Lower leg skin (tissue), 4 donors: ENCODE measurements around the gene PRMT9. TPM values are rescaled to one million over a fixed set of nuclear protein-coding genes. Genes with fewer than 3 reads are reported as not detected.

Source experiments
- DNase-seq, 2 donors: peaks; one replicate each; pipeline ENCODE4 v3.0.0-alpha.2; 2019; ENCODE audit warnings: low spot score in 2 of 2
- H3K4me3 ChIP-seq: fragments of 200-600 bp; sonication (generic); 2 replicates; pipeline ENCODE4 v1.5.1; 2017; ENCODE audit warnings: mild to moderate bottlenecking, low read depth; ENCODE audit not compliant: poor library complexity, severe bottlenecking
- CTCF ChIP-seq, 3 donors: fragments of 450-650 bp; IDR thresholded peaks; one replicate each; pipeline ENCODE4 v1.5.1; 2016; ENCODE audit warnings: antibody characterized with exemption in 3 of 3, mild to moderate bottlenecking in 3 of 3, moderate library complexity in 2 of 3
- POLR2A ChIP-seq, 2 donors: fragments of 450-650 bp; IDR thresholded peaks; one replicate each; pipeline ENCODE4 v1.6.1; 2016 to 2017; ENCODE audit warnings: antibody characterized with exemption in 2 of 2, mild to moderate bottlenecking in 1 of 2, moderate library complexity in 1 of 2
- WGBS, 2 donors: methylation state at CpG; one replicate each; pipeline ENCODE4 v1.1.5; 2018; 5-methylcytosine and 5-hydroxymethylcytosine counted together
- intact Hi-C: fragments of 100-400 bp; cut with DNase I; formaldehyde crosslinking; loops from one replicate; pipeline ENCODE4 v1.15.0; 2023; ENCODE audit warnings: low total_unique reads
- total RNA-seq, 4 donors: library from RNA; depleted of rRNA; stranded (reverse); fragments of >200 nt; gene quantifications; one replicate each; pipeline ENCODE4 v1.1.0, GENCODE V29; 2016

The PRMT9 gene
- total RNA-seq, 4 donors from 2014 or later: 7.6 to 10.3 (median 9.1) TPM

DNA sequence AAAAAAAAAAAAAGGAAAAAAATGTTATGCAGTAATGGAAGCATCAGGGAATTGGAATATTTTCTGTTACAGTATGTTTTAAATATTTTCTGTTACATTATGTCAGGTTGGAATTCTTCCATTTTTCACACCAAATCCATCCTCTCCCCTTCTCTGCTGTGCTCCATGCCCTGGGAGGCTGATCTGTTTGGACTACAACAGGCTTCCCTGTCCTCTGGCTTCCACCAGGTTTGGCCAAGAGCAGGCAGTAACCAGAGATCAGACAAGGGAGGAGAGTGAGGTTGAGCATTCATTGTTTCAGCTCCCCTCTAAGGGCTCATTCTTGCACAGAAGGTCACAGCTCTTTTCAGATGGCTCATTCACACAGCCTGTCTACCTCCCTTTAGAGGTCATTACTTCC lies 78.5 kb downstream of the PRMT9 start:
- no peak overlapping the region for H3K4me3 ChIP-seq
- DNase-seq: no peak
- TF ChIP-seq POLR2A (IDR thresholded peaks at IDR 0.05): no peak
- TF ChIP-seq CTCF (IDR thresholded peaks at IDR 0.05): no peak
- intact Hi-C loops: no loop called here

GRCh38 chr4:147599769-147600168 lies 84.2 kb downstream of the PRMT9 start:
- DNase-seq: no peak
- 76 to 82% methylated on average over 3 of the region's 3 CpGs for WGBS, 2 donors
- TF ChIP-seq POLR2A (IDR thresholded peaks at IDR 0.05): no peak
- no peak for TF ChIP-seq CTCF (IDR thresholded peaks at IDR 0.05)
- no peak overlapping the region for H3K4me3 ChIP-seq
- intact Hi-C loops: no loop called here

DNA sequence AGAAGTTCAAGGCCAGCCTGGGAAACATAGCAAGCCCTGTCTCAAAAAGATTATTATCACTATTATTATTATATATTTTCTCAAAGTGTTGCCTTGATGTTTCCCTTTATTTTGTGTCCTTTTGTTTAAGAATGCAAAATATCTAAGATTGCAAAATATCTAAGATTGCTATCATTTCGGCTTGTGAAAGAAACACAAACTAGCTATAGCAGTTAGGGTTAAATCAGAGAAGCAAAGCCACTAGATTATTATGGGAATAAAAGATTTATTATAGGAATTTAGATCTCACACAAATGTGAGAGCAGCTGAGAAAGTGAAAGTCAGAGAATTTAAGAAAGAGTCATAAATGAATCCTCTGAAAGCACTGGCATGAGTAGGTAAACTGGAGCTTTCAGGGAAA lies 84.8 kb downstream of the PRMT9 start:
- no peak for DNase-seq
- WGBS, 2 donors: 92 to 94% methylated on average over 1 of the region's 1 CpG
- intact Hi-C loops: no loop called here
- TF ChIP-seq CTCF (IDR thresholded peaks at IDR 0.05) (no peak), POLR2A (IDR thresholded peaks at IDR 0.05) (no peak)
- H3K4me3 ChIP-seq: no peak overlapping the region

GRCh38 chr4:147597561-147597960 lies 86.4 kb downstream of the PRMT9 start:
- DNase-seq: no peak
- no peak for TF ChIP-seq CTCF (IDR thresholded peaks at IDR 0.05)
- no peak for TF ChIP-seq POLR2A (IDR thresholded peaks at IDR 0.05)
- WGBS, 2 donors: 77 to 82% methylated on average over 2 of the region's 2 CpGs
- no peak overlapping the region for H3K4me3 ChIP-seq
- intact Hi-C loops: no loop called here

DNA sequence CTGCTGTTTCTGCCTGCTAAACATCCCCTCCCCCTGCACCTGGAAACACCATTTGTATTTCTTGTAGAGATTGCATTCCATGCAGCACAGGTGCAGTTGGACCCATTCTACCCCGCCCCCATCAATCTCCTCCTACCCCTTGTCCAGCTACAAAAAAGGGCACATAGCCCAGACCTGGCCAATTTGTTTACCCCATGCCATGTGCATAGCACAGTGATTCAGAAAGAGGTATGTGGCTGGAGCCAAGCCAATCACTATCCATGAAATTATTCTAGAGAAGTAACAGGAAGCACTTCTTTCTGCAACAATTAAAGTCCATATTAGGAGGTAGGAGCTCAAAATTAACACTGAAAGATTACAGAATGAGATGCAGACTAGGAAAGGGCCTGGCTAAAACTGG lies 87.0 kb downstream of the PRMT9 start:
- H3K4me3 ChIP-seq: no peak overlapping the region
- TF ChIP-seq CTCF (IDR thresholded peaks at IDR 0.05) (no peak), POLR2A (IDR thresholded peaks at IDR 0.05) (no peak)
- DNase-seq: no peak
- 48 to 53% methylated on average over 1 of the region's 1 CpG for WGBS, 2 donors
- intact Hi-C loops: no loop called here

GRCh38 chr4:147596377-147596776 lies 87.6 kb downstream of the PRMT9 start:
- no peak for TF ChIP-seq POLR2A (IDR thresholded peaks at IDR 0.05)
- no peak for TF ChIP-seq CTCF (IDR thresholded peaks at IDR 0.05)
- DNase-seq: no peak
- no peak overlapping the region for H3K4me3 ChIP-seq
- intact Hi-C loops: no loop called here
- WGBS, 2 donors: 58 to 66% methylated on average over 1 of the region's 1 CpG
